ENCODE results near the gene CBR4. TPM values are rescaled to one million over a fixed set of nuclear protein-coding genes. Genes with fewer than 3 reads are reported as not detected.
A peak's percentile ranks its signal among the peaks of the same experiment; 100 is the strongest.

Gene CBR4
- polyA plus RNA-seq, 1 donor (not counting 4 experiments of a cell fraction or from before 2014, with no cell fraction given), result 9.1 TPM

DNA sequence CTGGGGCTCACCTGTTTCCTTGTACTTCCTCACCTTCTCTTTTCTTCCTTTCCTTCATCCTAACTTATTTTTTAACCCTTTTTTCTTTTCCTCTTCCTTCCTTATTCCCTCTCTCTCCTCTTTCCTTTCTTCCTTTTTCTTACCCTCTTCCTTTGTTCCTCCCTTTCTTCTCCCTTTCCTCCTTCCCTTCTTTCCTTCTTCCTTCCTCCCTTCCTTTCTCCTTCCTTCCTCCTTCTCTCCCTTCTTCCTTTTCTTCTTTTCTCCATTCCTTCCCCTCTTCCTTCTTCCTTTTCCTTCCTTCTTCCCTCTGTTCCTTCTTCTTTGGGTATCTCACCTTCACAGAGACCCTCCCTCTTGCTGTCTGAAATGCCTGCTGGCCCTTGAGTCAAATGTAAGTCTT, 22.1 kb upstream of the CBR4 start:
- dilution Hi-C loops (cut with MboI; ENCODE audit: extremely low pct_ligation_motif_present, low sequenced_read_pairs), result no loop called here
- Histone ChIP-seq H3K27ac (ENCODE audit: control insufficient read depth, insufficient read depth, low read length) (no peak overlapping the region), H3K9me3 (ENCODE audit: control insufficient read depth, low read depth, low read length) (no peaks in the 10 kb centered on the region), H3K27me3 (ENCODE audit: control insufficient read depth, extremely low read depth, insufficient read depth, low read length) (no peaks in the 10 kb centered on the region), H3K36me3 (ENCODE audit: control insufficient read depth in 2 of 2, extremely low read depth in 1 of 2, insufficient read depth in 2 of 2, low read length in 2 of 2) (no peaks in the 10 kb centered on the region), H3K4me1 (ENCODE audit: control insufficient read depth, extremely low read depth, insufficient read depth, low read length) (peaks cover 18% of the 10 kb centered on the region), H3K9me1 (ENCODE audit: control insufficient read depth, extremely low read depth, insufficient read depth, low read length) (no peaks in the 10 kb centered on the region), H3K4me2 (ENCODE audit: control insufficient read depth, extremely low read depth, insufficient read depth, low read depth, low read length) (no peak overlapping the region), H2AFZ (ENCODE audit: control insufficient read depth, low read length) (peak overlapping the region; percentile 35), H3K79me2 (ENCODE audit: control insufficient read depth, insufficient read depth, low read length) (no peaks in the 10 kb centered on the region), H4K20me1 (ENCODE audit: control insufficient read depth, extremely low read depth, insufficient read depth, low read length) (no peaks in the 10 kb centered on the region), H3K4me3 (ENCODE audit: control insufficient read depth in 2 of 3, extremely low read depth in 1 of 3, insufficient read depth in 2 of 3, low read depth in 1 of 3, low read length in 3 of 3) (no peak overlapping the region), H3K9ac (ENCODE audit: control insufficient read depth, extremely low read depth, insufficient read depth, low read length) (no peak overlapping the region)
- DNase-seq (ENCODE audit: low read depth, low spot score), result no peak
- TF ChIP-seq EZH2 (IDR thresholded peaks at IDR 0.05; ENCODE audit: low read length), result no peak
- no peak for TF ChIP-seq CTCF (optimal IDR thresholded peaks at IDR 0.05 in 1 of 3, IDR thresholded peaks at IDR 0.05 in 1 of 3, conservative IDR thresholded peaks at IDR 0.05 in 1 of 3; ENCODE audit: extremely low read depth in 1 of 3, insufficient read depth in 2 of 3, low read length in 3 of 3)
- no peak for FAIRE-seq

DNA sequence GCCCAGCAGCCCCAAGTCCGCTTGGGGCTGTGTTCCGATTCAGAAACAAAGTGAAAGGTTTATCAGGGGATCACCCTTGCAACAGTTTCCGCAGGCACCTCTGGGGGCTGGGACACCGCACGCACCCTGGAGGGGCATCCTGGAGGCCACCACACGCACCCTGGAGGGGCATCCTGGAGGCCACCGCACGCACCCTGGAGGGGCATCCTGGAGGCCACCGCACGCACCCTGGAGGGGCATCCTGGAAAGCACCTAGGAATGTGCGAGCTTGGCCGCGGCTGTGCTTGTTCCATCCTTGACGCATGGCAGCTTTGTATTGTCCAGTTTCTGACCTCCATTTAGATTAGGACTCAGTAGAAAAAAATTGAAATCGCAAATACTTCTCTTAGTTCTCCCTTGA, 21.3 kb upstream of the CBR4 start:
- Histone ChIP-seq H2AFZ (ENCODE audit: control insufficient read depth, low read length) (no peak overlapping the region), H3K27ac (ENCODE audit: control insufficient read depth, insufficient read depth, low read length) (no peak overlapping the region)
- FAIRE-seq, result no peak

More for the DNA sequence above, 21.3 kb upstream of the CBR4 start:
- Histone ChIP-seq H3K9ac (ENCODE audit: control insufficient read depth, extremely low read depth, insufficient read depth, low read length) (no peak overlapping the region), H3K4me3 (ENCODE audit: control insufficient read depth in 2 of 3, extremely low read depth in 1 of 3, insufficient read depth in 2 of 3, low read depth in 1 of 3, low read length in 3 of 3) (no peak overlapping the region), H4K20me1 (ENCODE audit: control insufficient read depth, extremely low read depth, insufficient read depth, low read length) (no peaks in the 10 kb centered on the region), H3K9me3 (ENCODE audit: control insufficient read depth, low read depth, low read length) (no peaks in the 10 kb centered on the region), H3K27me3 (ENCODE audit: control insufficient read depth, extremely low read depth, insufficient read depth, low read length) (no peaks in the 10 kb centered on the region), H3K79me2 (ENCODE audit: control insufficient read depth, insufficient read depth, low read length) (no peaks in the 10 kb centered on the region), H3K4me1 (ENCODE audit: control insufficient read depth, extremely low read depth, insufficient read depth, low read length) (peaks cover 18% of the 10 kb centered on the region), H3K9me1 (ENCODE audit: control insufficient read depth, extremely low read depth, insufficient read depth, low read length) (no peaks in the 10 kb centered on the region), H3K4me2 (ENCODE audit: control insufficient read depth, extremely low read depth, insufficient read depth, low read depth, low read length) (no peak overlapping the region), H3K36me3 (ENCODE audit: control insufficient read depth in 2 of 2, extremely low read depth in 1 of 2, insufficient read depth in 2 of 2, low read length in 2 of 2) (no peaks in the 10 kb centered on the region)
- DNase-seq (ENCODE audit: low read depth, low spot score), result no peak
- dilution Hi-C loops (cut with MboI; ENCODE audit: extremely low pct_ligation_motif_present, low sequenced_read_pairs), result no loop called here
- TF ChIP-seq CTCF (optimal IDR thresholded peaks at IDR 0.05 in 1 of 3, IDR thresholded peaks at IDR 0.05 in 1 of 3, conservative IDR thresholded peaks at IDR 0.05 in 1 of 3; ENCODE audit: extremely low read depth in 1 of 3, insufficient read depth in 2 of 3, low read length in 3 of 3), result no peak
- TF ChIP-seq EZH2 (IDR thresholded peaks at IDR 0.05; ENCODE audit: low read length), result no peak
